Germinal center (tissue), 1 donor: ENCODE measurements around the gene FEZ2.
"Not testable (repeated sequence)": the region's sequence is repeated elsewhere in the genome, so short reads cannot be mapped to it uniquely, and the experiment has no call there.

Experiments used
- DNase-seq: peaks from one replicate; pipeline ENCODE4 v3.0.0; 2012; ENCODE audit warnings: mixed read lengths, low spot score

Gene FEZ2

GRCh38 chr2:36597532-36598377 lies at the start of gene FEZ2:
TSS of gene FEZ2 (minus strand) at chr2:36598168. CDS start at chr2:36598142, 26 bp downstream.
- DNase-seq: peak; percentile 81

GRCh38 chr2:36634981-36635597 lies 37.1 kb upstream of the FEZ2 start:
- DNase-seq: no peak

- no peak for DNase-seq
Observed at GRCh38 chr2:36633470-36634092, 35.6 kb upstream of the FEZ2 start.

GRCh38 chr2:36626756-36627155 lies 28.8 kb upstream of the FEZ2 start:
- no peak for DNase-seq

- DNase-seq: no peak
Observed at GRCh38 chr2:36626071-36626470, 28.1 kb upstream of the FEZ2 start.

- DNase-seq: no peak
Observed at GRCh38 chr2:36625304-36625703, 27.3 kb upstream of the FEZ2 start.

- no peak for DNase-seq
Observed at GRCh38 chr2:36620321-36620720, 22.4 kb upstream of the FEZ2 start.

- peak; percentile 54 for DNase-seq
Observed at GRCh38 chr2:36618381-36618780, 20.4 kb upstream of the FEZ2 start.

GRCh38 chr2:36616947-36617346 lies 19.0 kb upstream of the FEZ2 start:
- no peak for DNase-seq

- no peak for DNase-seq
Observed at GRCh38 chr2:36615222-36615621, 17.3 kb upstream of the FEZ2 start.

GRCh38 chr2:36613801-36614200 lies 15.8 kb upstream of the FEZ2 start:
- no peak for DNase-seq

- DNase-seq: no peak
Observed at GRCh38 chr2:36611316-36611990, 13.5 kb upstream of the FEZ2 start.

- no peak for DNase-seq
Observed at GRCh38 chr2:36609507-36609906, 11.5 kb upstream of the FEZ2 start.

- no peak for DNase-seq
Observed at GRCh38 chr2:36607947-36608346, 10.0 kb upstream of the FEZ2 start.

GRCh38 chr2:36606925-36607324 lies 9.0 kb upstream of the FEZ2 start:
- DNase-seq: no peak

- DNase-seq: no peak
Observed at GRCh38 chr2:36605273-36605672, 7.3 kb upstream of the FEZ2 start.

- DNase-seq: not testable (repeated sequence)
Observed at GRCh38 chr2:36603629-36604028, 5.7 kb upstream of the FEZ2 start.

- no peak for DNase-seq
Observed at GRCh38 chr2:36597003-36597531, 901 bp downstream of the FEZ2 start.

GRCh38 chr2:36596397-36596796 lies 1.6 kb downstream of the FEZ2 start:
- DNase-seq: no peak

- no peak for DNase-seq
Observed at GRCh38 chr2:36594849-36595248, 3.1 kb downstream of the FEZ2 start.

- DNase-seq: no peak
Observed at GRCh38 chr2:36589230-36589630, 8.7 kb downstream of the FEZ2 start.

GRCh38 chr2:36587556-36587955 lies 10.4 kb downstream of the FEZ2 start:
- no peak for DNase-seq
